Adipocyte (in vitro differentiated cells): Measurements from ENCODE around the gene PRXL2B.
"Not testable (repeated sequence)": the region's sequence is repeated elsewhere in the genome, so short reads cannot be mapped to it uniquely, and the experiment has no call there.

Experiments
- DNase-seq: peaks from one replicate; pipeline ENCODE4 v3.0.0-alpha.2; 2015; ENCODE audit warnings: low read depth
- H3K27me3 ChIP-seq: replicated peaks from 2 replicates; pipeline ENCODE4 v1.7.0; 2013; ENCODE audit warnings: mild to moderate bottlenecking, low read length, moderate library complexity; ENCODE audit not compliant: control insufficient read depth, insufficient read depth
- H3K36me3 ChIP-seq: 2 replicates; pipeline ENCODE4 v1.7.0; 2013; ENCODE audit warnings: low read length, mild to moderate bottlenecking, moderate library complexity; ENCODE audit not compliant: control insufficient read depth, insufficient read depth, severe bottlenecking
- H3K4me1 ChIP-seq: 2 replicates; pipeline ENCODE4 v1.7.0; 2013; ENCODE audit warnings: mild to moderate bottlenecking, low read length, moderate library complexity; ENCODE audit not compliant: control insufficient read depth, insufficient read depth
- H3K4me3 ChIP-seq: 2 replicates; pipeline ENCODE4 v1.7.0; 2013; ENCODE audit warnings: mild to moderate bottlenecking, low read length, moderate library complexity
- H3K9ac ChIP-seq: 2 replicates; pipeline ENCODE4 v1.7.0; 2013; ENCODE audit warnings: mild to moderate bottlenecking, low read length, moderate library complexity
- H3K9me3 ChIP-seq: 2 replicates; pipeline ENCODE4 v1.7.0; 2013; ENCODE audit warnings: mild to moderate bottlenecking, low read length, moderate library complexity; ENCODE audit not compliant: control insufficient read depth

The PRXL2B gene

GRCh38 chr1:2544875-2545640 is 41.5 kb upstream of the PRXL2B start:
- H3K27me3 ChIP-seq = peaks cover 7% of the 10 kb centered on the region
- no peaks in the 10 kb centered on the region for H3K36me3 ChIP-seq
- no peak overlapping the region for H3K4me3 ChIP-seq
- peaks cover 21% of the 10 kb centered on the region for H3K4me1 ChIP-seq
- H3K9me3 ChIP-seq = no peaks in the 10 kb centered on the region
- no peak for DNase-seq
- H3K9ac ChIP-seq = no peak overlapping the region

GRCh38 chr1:2545754-2546514 is 40.6 kb upstream of the PRXL2B start:
- DNase-seq = peak; percentile 83
- Histone ChIP-seq H3K9ac (no peak overlapping the region), H3K36me3 (no peaks in the 10 kb centered on the region), H3K9me3 (no peaks in the 10 kb centered on the region), H3K4me1 (peaks cover 21% of the 10 kb centered on the region), H3K4me3 (peak overlapping the region; percentile 61), H3K27me3 (peaks cover 3% of the 10 kb centered on the region)

- H3K36me3 ChIP-seq = no peaks in the 10 kb centered on the region
- H3K27me3 ChIP-seq = peaks cover under 1% of the 10 kb centered on the region
- peaks cover 21% of the 10 kb centered on the region for H3K4me1 ChIP-seq
- peak overlapping the region; percentile 61 for H3K4me3 ChIP-seq
- H3K9me3 ChIP-seq = no peaks in the 10 kb centered on the region
- DNase-seq = peak; percentile 80
- H3K9ac ChIP-seq = peak overlapping the region; percentile 42
These were observed 39.9 kb upstream of the PRXL2B start for GRCh38 chr1:2546515-2547209.

GRCh38 chr1:2547210-2548067 is 39.1 kb upstream of the PRXL2B start:
- Histone ChIP-seq H3K4me3 (peak overlapping the region; percentile 61), H3K4me1 (peaks cover 21% of the 10 kb centered on the region)
- DNase-seq = no peak

GRCh38 chr1:2548068-2548589 is 38.4 kb upstream of the PRXL2B start:
- H3K4me1 ChIP-seq = peaks cover 21% of the 10 kb centered on the region
- peak overlapping the region; percentile 43 for H3K4me3 ChIP-seq
- H3K27me3 ChIP-seq = no peaks in the 10 kb centered on the region
- peak overlapping the region; percentile 85 for H3K9ac ChIP-seq
- no peaks in the 10 kb centered on the region for H3K36me3 ChIP-seq
- peak; percentile 87 for DNase-seq
- H3K9me3 ChIP-seq = no peaks in the 10 kb centered on the region

More at GRCh38 chr1:2547210-2548067, 39.1 kb upstream of the PRXL2B start:
- no peaks in the 10 kb centered on the region for H3K36me3 ChIP-seq
- H3K27me3 ChIP-seq = no peaks in the 10 kb centered on the region
- no peaks in the 10 kb centered on the region for H3K9me3 ChIP-seq
- peak overlapping the region; percentile 42 for H3K9ac ChIP-seq

- not testable (repeated sequence) for H3K36me3 ChIP-seq, H3K4me3 ChIP-seq, H3K27me3 ChIP-seq, H3K9me3 ChIP-seq, DNase-seq
- H3K9ac ChIP-seq = peak overlapping the region; percentile 85
- H3K4me1 ChIP-seq = peaks cover 21% of the 10 kb centered on the region
These were observed 37.1 kb upstream of the PRXL2B start for GRCh38 chr1:2549367-2550029.

GRCh38 chr1:2550309-2550861 is 36.2 kb upstream of the PRXL2B start:
- H3K36me3 ChIP-seq, H3K27me3 ChIP-seq, H3K9me3 ChIP-seq, DNase-seq, H3K9ac ChIP-seq, H3K4me3 ChIP-seq: not testable (repeated sequence)
- peaks cover 21% of the 10 kb centered on the region for H3K4me1 ChIP-seq

- not testable (repeated sequence) for H3K27me3 ChIP-seq, H3K9me3 ChIP-seq, H3K9ac ChIP-seq, H3K4me3 ChIP-seq, DNase-seq, H3K36me3 ChIP-seq
- peaks cover 29% of the 10 kb centered on the region for H3K4me1 ChIP-seq
These were observed 35.0 kb upstream of the PRXL2B start for GRCh38 chr1:2551544-2551943.

- no peak for DNase-seq
- Histone ChIP-seq H3K27me3 (no peaks in the 10 kb centered on the region), H3K4me3 (no peak overlapping the region), H3K36me3 (no peaks in the 10 kb centered on the region), H3K4me1 (peaks cover 23% of the 10 kb centered on the region), H3K9ac (no peak overlapping the region), H3K9me3 (no peaks in the 10 kb centered on the region)
These were observed 34.4 kb upstream of the PRXL2B start for GRCh38 chr1:2552189-2552588.

- not testable (repeated sequence) for H3K4me3 ChIP-seq, H3K9me3 ChIP-seq, H3K36me3 ChIP-seq, H3K9ac ChIP-seq, DNase-seq, H3K27me3 ChIP-seq
- H3K4me1 ChIP-seq = peaks cover 18% of the 10 kb centered on the region
These were observed 33.5 kb upstream of the PRXL2B start for GRCh38 chr1:2553076-2553475.
